ENCODE data around the gene CCDC106.

- TF ChIP-seq CTCF (conservative IDR thresholded peaks at IDR 0.05; ENCODE audit: low read length) (no peak), EZH2phosphoT487 (IDR thresholded peaks at IDR 0.05; ENCODE audit: borderline replicate concordance) (no peak)
Observed at GRCh38 chr19:55668603-55669348, 20.8 kb downstream of the CCDC106 start.

Data from Loucy (cell line).